Upper lobe of right lung (tissue), 1 donor: Measurements from ENCODE around the gene ZNF609. TPM values are rescaled to one million over a fixed set of nuclear protein-coding genes. Genes with fewer than 3 reads are reported as not detected.

ENCODE experiments used
- ATAC-seq: fragments of 200-7000 bp; cut with Tn5 transposase; one replicate; pipeline ENCODE4 v1.9.1; 2020; ENCODE audit warnings: mild to moderate bottlenecking, moderate library complexity
- DNase-seq: peaks from one replicate; pipeline ENCODE4 v3.0.0-alpha.2; 2020
- H3K27ac ChIP-seq: fragments of 200-600 bp; one replicate; pipeline ENCODE4 v1.8.0; 2022
- H3K27me3 ChIP-seq: fragments of 200-600 bp; one replicate; pipeline ENCODE4 v1.8.0; 2022; ENCODE audit warnings: mild to moderate bottlenecking
- H3K36me3 ChIP-seq: fragments of 200-600 bp; one replicate; pipeline ENCODE4 v1.8.0; 2022
- H3K4me1 ChIP-seq: fragments of 200-600 bp; one replicate; pipeline ENCODE4 v1.8.0; 2022
- H3K4me3 ChIP-seq: fragments of 200-600 bp; one replicate; pipeline ENCODE4 v1.8.0; 2022; ENCODE audit warnings: mild to moderate bottlenecking
- H3K9me3 ChIP-seq: fragments of 200-600 bp; one replicate; pipeline ENCODE4 v1.8.0; 2022
- CTCF ChIP-seq: fragments of 200-600 bp; IDR thresholded peaks from one replicate; pipeline ENCODE4 v1.8.0; 2022; ENCODE audit warnings: antibody characterized with exemption
- intact Hi-C: fragments of 100-400 bp; cut with DNase I; formaldehyde crosslinking; loops from one replicate; pipeline ENCODE4 v1.11.0; 2022
- total RNA-seq: library from RNA; stranded (reverse); fragmentation: NEBNext Ultra II Directional; extraction: Animal tissue kit (Norgen Biotek cat#: 25700); gene quantifications from one replicate; pipeline ENCODE4 v1.2.1, GENCODE V29; 2021
- donor health status: DM: no; HTN: yes; CAD: no; lungs with severe emphysema.

Gene ZNF609
- total RNA-seq, 1 donor from 2014 or later, result 45.4 TPM

- Histone ChIP-seq H3K4me1 (peaks cover 39% of the 10 kb centered on the region), H3K4me3 (no peak overlapping the region), H3K27me3 (no peaks in the 10 kb centered on the region), H3K36me3 (no peaks in the 10 kb centered on the region), H3K9me3 (no peaks in the 10 kb centered on the region), H3K27ac (peak overlapping the region; percentile 78)
- DNase-seq, result no peak
- ATAC-seq, result no peak
- intact Hi-C loops, result no loop called here
- TF ChIP-seq CTCF, result no peak
Observed at GRCh38 chr15:64459066-64459781, 1.2 kb upstream of the ZNF609 start.

- no peaks in the 10 kb centered on the region for H3K9me3 ChIP-seq
- ATAC-seq (peak; percentile 58), DNase-seq (no peak)
- intact Hi-C loops, result no loop called here
- H3K4me1 ChIP-seq, result peaks cover 53% of the 10 kb centered on the region
- peak overlapping the region; percentile 78 for H3K27ac ChIP-seq
- no peaks in the 10 kb centered on the region for H3K27me3 ChIP-seq
- TF ChIP-seq CTCF, result peak; percentile 15
- H3K36me3 ChIP-seq, result no peaks in the 10 kb centered on the region
- peak overlapping the region; percentile 51 for H3K4me3 ChIP-seq
Observed at GRCh38 chr15:64460724-64461720, 644 bp downstream of the ZNF609 start.

- no peak for TF ChIP-seq CTCF
- intact Hi-C loops, result no loop called here
- H3K36me3 ChIP-seq, result no peaks in the 10 kb centered on the region
- H3K4me1 ChIP-seq, result peaks cover 61% of the 10 kb centered on the region
- no peaks in the 10 kb centered on the region for H3K27me3 ChIP-seq
- H3K27ac ChIP-seq, result peak overlapping the region; percentile 67
- peak overlapping the region; percentile 51 for H3K4me3 ChIP-seq
- ATAC-seq (peak; percentile 3), DNase-seq (no peak)
- H3K9me3 ChIP-seq, result no peaks in the 10 kb centered on the region
Observed at GRCh38 chr15:64461721-64462162, 1.4 kb downstream of the ZNF609 start.

GRCh38 chr15:64462492-64462891 lies 2.1 kb downstream of the ZNF609 start:
- Histone ChIP-seq H3K4me1 (peaks cover 68% of the 10 kb centered on the region), H3K4me3 (no peak overlapping the region), H3K27me3 (no peaks in the 10 kb centered on the region), H3K9me3 (no peaks in the 10 kb centered on the region), H3K27ac (peak overlapping the region; percentile 67), H3K36me3 (no peaks in the 10 kb centered on the region)
- ATAC-seq (no peak), DNase-seq (no peak)
- intact Hi-C loops, result no loop called here
- TF ChIP-seq CTCF, result no peak

- DNase-seq, result no peak
Observed at GRCh38 chr15:64464276-64465005, 4.1 kb downstream of the ZNF609 start.

More at GRCh38 chr15:64464276-64465005, 4.1 kb downstream of the ZNF609 start:
- Histone ChIP-seq H3K9me3 (no peaks in the 10 kb centered on the region), H3K4me3 (no peak overlapping the region), H3K27me3 (no peaks in the 10 kb centered on the region), H3K4me1 (peaks cover 69% of the 10 kb centered on the region), H3K36me3 (no peaks in the 10 kb centered on the region), H3K27ac (peak overlapping the region; percentile 32)
- no peak for TF ChIP-seq CTCF
- intact Hi-C loops, result no loop called here
- ATAC-seq, result no peak
